H1 (cell line): ENCODE data around the gene ASPG. TPM values are rescaled to one million over a fixed set of nuclear protein-coding genes. Genes with fewer than 3 reads are reported as not detected.

Source experiments
- CBX5 ChIP-seq: fragments of 300-800, 300-1000 bp; sonication (generic); IDR thresholded peaks from 2 replicates; pipeline ENCODE4 v1.7.1; 2016; ENCODE audit warnings: antibody characterized with exemption, low read length, low read depth
- GABPA ChIP-seq: IDR thresholded peaks from 2 replicates; pipeline ENCODE4 v1.6.1; 2011; ENCODE audit warnings: mild to moderate bottlenecking, low read length, moderate library complexity, borderline replicate concordance; ENCODE audit not compliant: insufficient read depth
- polyA plus RNA-seq, 7 experiments: library from polyadenylated mRNA; depleted of rRNA in 3 of 7; stranded (reverse) in 5 of 7; unstranded in 2 of 7; fragments of >200 nt in 5 of 7; fragments of 200-250 nt in 2 of 7; gene quantifications; 1 replicate in 5 of 7; 2 replicates in 1 of 7; 4 replicates in 1 of 7; pipeline versions ENCODE4 v1.2.1 to v1.2.3, GENCODE V29; 2011 to 2013; ENCODE audit warnings: missing spikeins in 2 of 7, mixed read lengths in 2 of 7
- total RNA-seq: library from RNA; stranded (reverse); fragmentation: NEBNext Ultra II Directional; extraction: Animal tissue kit (Norgen Biotek cat#: 25700); gene quantifications from 2 replicates; pipeline ENCODE4 v1.2.1, GENCODE V29; 2021

ASPG gene
- total and polyA plus RNA-seq, 2 of the 8 experiments (the other 6 are each of a cell fraction or from before 2014, with no cell fraction given) = 0.34 to 0.59 TPM

GRCh38 chr14:104036212-104036611 is 49.3 kb upstream of the ASPG start (continued):
- TF ChIP-seq CBX5 (no peak), GABPA (no peak)
- TF ChIP-seq, all 59 proteins: peak for 0
